ENCODE results near the gene MCF2L2.
"Not testable (repeated sequence)": the region's sequence is repeated elsewhere in the genome, so short reads cannot be mapped to it uniquely, and the experiment has no call there.

The MCF2L2 gene

GRCh38 chr3:183233966-183234365, 194.5 kb downstream of the MCF2L2 start:
- TF ChIP-seq CTCF (conservative IDR thresholded peaks at IDR 0.05; ENCODE audit: control insufficient read depth, insufficient read depth, low read depth, low read length) = no peak
- no peak for DNase-seq (ENCODE audit: low read depth)
- H3K4me3 ChIP-seq (ENCODE audit: control insufficient read depth, low read depth, low read length) = no peak overlapping the region

- no peak for TF ChIP-seq CTCF (conservative IDR thresholded peaks at IDR 0.05; ENCODE audit: control insufficient read depth, insufficient read depth, low read depth, low read length)
- DNase-seq (ENCODE audit: low read depth) = no peak
- H3K4me3 ChIP-seq (ENCODE audit: control insufficient read depth, low read depth, low read length) = no peak overlapping the region
Measured at GRCh38 chr3:183230826-183231225, 197.6 kb downstream of the MCF2L2 start.

- not testable (repeated sequence) for H3K4me3 ChIP-seq (ENCODE audit: control insufficient read depth, low read depth, low read length); DNase-seq (ENCODE audit: low read depth)
Measured at GRCh38 chr3:183230251-183230650, 198.2 kb downstream of the MCF2L2 start.

DNA sequence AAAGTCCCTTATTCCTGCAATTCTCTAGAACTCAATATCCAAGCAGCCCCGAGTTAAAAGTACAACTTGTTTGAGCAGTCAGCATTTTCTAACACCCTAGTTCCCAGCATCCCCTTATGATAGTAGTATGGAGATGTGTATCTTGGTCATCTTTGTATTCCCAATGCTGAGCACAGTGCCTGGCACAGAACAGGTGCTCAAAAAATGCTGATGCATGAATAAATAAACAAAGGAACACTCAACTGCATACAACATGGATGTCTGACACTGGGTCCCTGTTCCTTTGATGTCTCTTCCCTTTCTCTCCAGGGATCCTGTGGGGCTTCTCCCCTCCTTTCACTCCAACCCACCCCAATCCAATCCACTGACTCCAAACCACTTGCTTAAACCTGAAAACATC, 199.2 kb downstream of the MCF2L2 start:
- TF ChIP-seq CTCF (conservative IDR thresholded peaks at IDR 0.05; ENCODE audit: control insufficient read depth, insufficient read depth, low read depth, low read length) = no peak
- DNase-seq (ENCODE audit: low read depth) = no peak
- no peak overlapping the region for H3K4me3 ChIP-seq (ENCODE audit: control insufficient read depth, low read depth, low read length)

- no peak overlapping the region for H3K4me3 ChIP-seq (ENCODE audit: control insufficient read depth, low read depth, low read length)
- DNase-seq (ENCODE audit: low read depth) = no peak
- TF ChIP-seq CTCF (conservative IDR thresholded peaks at IDR 0.05; ENCODE audit: control insufficient read depth, insufficient read depth, low read depth, low read length) = no peak
Measured at GRCh38 chr3:183227586-183227985, 200.8 kb downstream of the MCF2L2 start.

DNA sequence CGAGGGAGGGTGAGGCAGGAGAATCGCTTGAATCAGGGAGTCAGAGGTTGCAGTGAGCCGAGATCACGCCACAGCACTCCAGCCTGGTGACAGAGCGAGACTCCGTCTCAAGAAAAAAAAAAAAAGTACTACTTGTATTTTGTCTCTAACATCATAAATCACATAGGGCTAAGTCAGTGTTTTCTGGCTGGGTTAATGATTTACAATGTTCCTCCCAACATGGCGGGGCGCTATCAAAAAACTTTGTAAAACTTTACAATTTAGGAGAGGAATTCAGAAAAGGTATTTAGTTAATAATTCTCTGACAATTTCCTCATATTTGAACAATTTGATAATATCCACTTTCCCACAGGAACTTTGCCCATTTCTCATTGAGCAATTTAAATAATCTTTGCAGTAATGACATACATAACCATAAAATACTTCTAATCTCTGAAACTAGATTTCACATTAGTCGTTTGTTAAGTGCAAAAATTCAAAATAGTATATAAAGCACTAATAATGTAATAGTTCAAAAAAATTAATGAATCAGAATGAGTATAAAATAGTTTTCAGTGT, 202.0 kb downstream of the MCF2L2 start:
- TF ChIP-seq CTCF (conservative IDR thresholded peaks at IDR 0.05; ENCODE audit: control insufficient read depth, insufficient read depth, low read depth, low read length) = no peak
- no peak for DNase-seq (ENCODE audit: low read depth)
- no peak overlapping the region for H3K4me3 ChIP-seq (ENCODE audit: control insufficient read depth, low read depth, low read length)

- DNase-seq (ENCODE audit: low read depth) = no peak
- TF ChIP-seq CTCF (conservative IDR thresholded peaks at IDR 0.05; ENCODE audit: control insufficient read depth, insufficient read depth, low read depth, low read length) = no peak
- H3K4me3 ChIP-seq (ENCODE audit: control insufficient read depth, low read depth, low read length) = no peak overlapping the region
Measured at GRCh38 chr3:183224180-183224970, 204.0 kb downstream of the MCF2L2 start.

All from fibroblast of mammary gland (primary cell).